ENCODE data around the gene MGAT5. TPM values are rescaled to one million over a fixed set of nuclear protein-coding genes. Genes with fewer than 3 reads are reported as not detected.

MGAT5 gene
- total RNA-seq, 1 experiment from 2014 or later, result 34.0 TPM

- no peaks in the 10 kb centered on the region for H3K9me2 ChIP-seq (ENCODE audit: insufficient read depth)
- no peaks in the 10 kb centered on the region for H3K9me3 ChIP-seq (ENCODE audit: control insufficient read depth in 1 of 2, insufficient read depth in 1 of 2, low read depth in 1 of 2, low read length in 2 of 2)
- H3K27ac ChIP-seq (ENCODE audit: low read depth, low read length), result no peak overlapping the region
- no peaks in the 10 kb centered on the region for H3K79me2 ChIP-seq (ENCODE audit: insufficient read depth, low read length)
- H2AFZ ChIP-seq (ENCODE audit: low read depth, low read length, poor library complexity, severe bottlenecking), result no peak overlapping the region
- H3K4me1 ChIP-seq (ENCODE audit: control insufficient read depth in 1 of 2, insufficient read depth in 2 of 2, low read length in 2 of 2), result no peaks in the 10 kb centered on the region; a peak in 1 of 4 replicates
- H3K4me2 ChIP-seq (ENCODE audit: low read length), result no peak overlapping the region
- ChIA-PET RAD21 (ENCODE audit: low non-redundant PET in 1 of 2, low total read pairs in 2 of 2, uncharacterized antibody in 2 of 2, unreplicated experiment in 2 of 2) (no interaction called here), CTCF (interaction anchor here (1.0 kb wide), 2 partner anchors 31 to 373 kb away, joined by 3 read pairs; no protein-coding TSS in a partner anchor), POLR2A (no interaction called here)
- peaks cover 27% of the 10 kb centered on the region for H3K27me3 ChIP-seq (ENCODE audit: insufficient read depth, low read length)
- intact Hi-C loops (cut with micrococcal nuclease), result no loop called here
- no TSS peak for BruUV-seq (replicated peaks)
- no peak for TF ChIP-seq POLR2A (IDR thresholded peaks at IDR 0.05; ENCODE audit: borderline replicate concordance, extremely low read depth, insufficient read depth, insufficient read length)
- no peak for TF ChIP-seq ELF1 (IDR thresholded peaks at IDR 0.05; ENCODE audit: borderline replicate concordance, low read depth)
- no peak for TF ChIP-seq TCF7L2 (IDR thresholded peaks at IDR 0.05; ENCODE audit: borderline replicate concordance, extremely low read depth, insufficient read depth, insufficient read length)
- TF ChIP-seq ZBTB33 (IDR thresholded peaks at IDR 0.05; ENCODE audit: extremely low read depth, insufficient replicate concordance, low read length), result no peak
- no peak for TF ChIP-seq RAD21 (IDR thresholded peaks at IDR 0.05; ENCODE audit: low read depth)
- no peak for TF ChIP-seq ZFX (IDR thresholded peaks at IDR 0.05)
- no peak for TF ChIP-seq REST (IDR thresholded peaks at IDR 0.05; ENCODE audit: low read depth)
- TF ChIP-seq ZNF274 (IDR thresholded peaks at IDR 0.05; ENCODE audit: low read depth, low read length), result no peak
- no peak for TF ChIP-seq EGR1 (IDR thresholded peaks at IDR 0.05; ENCODE audit: low read depth)
- TF ChIP-seq YY1 (IDR thresholded peaks at IDR 0.05; ENCODE audit: extremely low read depth, insufficient replicate concordance, low read depth, low read length), result no peak
- no peak for TF ChIP-seq JUND (IDR thresholded peaks at IDR 0.05)
- H4K20me1 ChIP-seq (ENCODE audit: insufficient read depth), result no peaks in the 10 kb centered on the region
- DNase-seq (ENCODE audit: low read depth, low spot score), result no peak
- ATAC-seq, result no peak
- no peak overlapping the region for H3K9ac ChIP-seq (ENCODE audit: low read length)
- no peak overlapping the region for H3K4me3 ChIP-seq (replicated peaks in 1 of 2; ENCODE audit: low read depth in 1 of 2, low read length in 2 of 2)
- H3K36me3 ChIP-seq (ENCODE audit: control insufficient read depth in 1 of 2, insufficient read depth in 2 of 2, low read length in 2 of 2), result no peaks in the 10 kb centered on the region
Observed at GRCh38 chr2:134491022-134491421, 237.2 kb downstream of the MGAT5 start.

All from HCT116 (cell line).